Measurements from ENCODE around the gene ACTL6B. TPM values are rescaled to one million over a fixed set of nuclear protein-coding genes. Genes with fewer than 3 reads are reported as not detected.

The ACTL6B gene
- total RNA-seq, 1 donor from 2014 or later = not detected

- no peak overlapping the region for H3K27ac ChIP-seq
Measured at GRCh38 chr7:100620239-100620638, 36.0 kb downstream of the ACTL6B start.

GRCh38 chr7:100614308-100614861, 41.9 kb downstream of the ACTL6B start:
- ATAC-seq (no peak), DNase-seq (no peak)
- Histone ChIP-seq H3K9me3 (no peaks in the 10 kb centered on the region), H3K4me1 (peaks cover 13% of the 10 kb centered on the region), H3K4me3 (no peak overlapping the region), H3K27me3 (no peaks in the 10 kb centered on the region), H3K27ac (no peak overlapping the region), H3K36me3 (no peaks in the 10 kb centered on the region)
- intact Hi-C loops (cut with DNase I) = loop anchor here (10.0 kb wide), 1 partner anchor 70 kb away; no protein-coding TSS in a partner anchor
- TF ChIP-seq CTCF (IDR thresholded peaks at IDR 0.05) = no peak

More at GRCh38 chr7:100620239-100620638, 36.0 kb downstream of the ACTL6B start:
- H3K4me3 ChIP-seq = no peak overlapping the region
- H3K36me3 ChIP-seq = no peaks in the 10 kb centered on the region
- no peaks in the 10 kb centered on the region for H3K9me3 ChIP-seq
- no peak for DNase-seq
- no peaks in the 10 kb centered on the region for H3K27me3 ChIP-seq
- TF ChIP-seq CTCF (IDR thresholded peaks at IDR 0.05) = no peak
- intact Hi-C loops (cut with DNase I) = no loop called here
- no peak for ATAC-seq
- H3K4me1 ChIP-seq = no peaks in the 10 kb centered on the region

GRCh38 chr7:100613412-100614175, 42.7 kb downstream of the ACTL6B start:
- H3K36me3 ChIP-seq = no peaks in the 10 kb centered on the region
- H3K27me3 ChIP-seq = no peaks in the 10 kb centered on the region
- ATAC-seq (no peak), DNase-seq (no peak)
- intact Hi-C loops (cut with DNase I) = loop anchor here (10.0 kb wide), 1 partner anchor 71 kb away; no protein-coding TSS in a partner anchor
- TF ChIP-seq CTCF (IDR thresholded peaks at IDR 0.05) = no peak
- peaks cover 13% of the 10 kb centered on the region for H3K4me1 ChIP-seq
- H3K4me3 ChIP-seq = peak overlapping the region; percentile 78
- H3K9me3 ChIP-seq = no peaks in the 10 kb centered on the region
- no peak overlapping the region for H3K27ac ChIP-seq

- H3K27me3 ChIP-seq = no peaks in the 10 kb centered on the region
- peak; percentile 69 for DNase-seq
- H3K4me3 ChIP-seq = peak overlapping the region; percentile 78
- H3K9me3 ChIP-seq = no peaks in the 10 kb centered on the region
- H3K36me3 ChIP-seq = no peaks in the 10 kb centered on the region
- no peak for ATAC-seq
- no peak for TF ChIP-seq CTCF (IDR thresholded peaks at IDR 0.05)
- intact Hi-C loops (cut with DNase I) = loop anchor here (10.0 kb wide), 1 partner anchor 72 kb away; no protein-coding TSS in a partner anchor
- H3K4me1 ChIP-seq = peaks cover 13% of the 10 kb centered on the region
- H3K27ac ChIP-seq = peak overlapping the region; percentile 95
Measured at GRCh38 chr7:100612730-100613390, 43.4 kb downstream of the ACTL6B start.

GRCh38 chr7:100611983-100612729, 44.1 kb downstream of the ACTL6B start, which contains the start of gene MOSPD3:
MOSPD3 (plus strand) TSS chr7:100612540; CDS start chr7:100612792, 252 bp downstream.
- H3K27ac ChIP-seq = peak within 1 kb of the TSS; percentile 95
- H3K4me1 ChIP-seq = peaks cover 13% of the 10 kb centered on the region
- ATAC-seq (peak; percentile 98), DNase-seq (peak; percentile 99)
- no peaks in the 10 kb centered on the region for H3K36me3 ChIP-seq
- no peaks in the 10 kb centered on the region for H3K9me3 ChIP-seq
- TF ChIP-seq CTCF (IDR thresholded peaks at IDR 0.05) = no peak
- H3K27me3 ChIP-seq = no peaks in the 10 kb centered on the region
- H3K4me3 ChIP-seq = peak within 1 kb of the TSS; percentile 78
- intact Hi-C loops (cut with DNase I) = loop anchor here (10.0 kb wide), 1 partner anchor 73 kb away; no protein-coding TSS in a partner anchor

Data from upper lobe of right lung (tissue), 1 donor.